DMS153 treated with DMSO at 0.1 percent for 48 hours (cell line): Measurements from ENCODE around the gene EFCAB11.
A peak's percentile ranks its signal among the peaks of the same experiment; 100 is the strongest.

Experiments used
- DNase-seq: peaks from one replicate; lab custom pipeline; 2025; ENCODE audit not compliant: unreplicated experiment; lab: John Stamatoyannopoulos, UW

EFCAB11 gene

DNA sequence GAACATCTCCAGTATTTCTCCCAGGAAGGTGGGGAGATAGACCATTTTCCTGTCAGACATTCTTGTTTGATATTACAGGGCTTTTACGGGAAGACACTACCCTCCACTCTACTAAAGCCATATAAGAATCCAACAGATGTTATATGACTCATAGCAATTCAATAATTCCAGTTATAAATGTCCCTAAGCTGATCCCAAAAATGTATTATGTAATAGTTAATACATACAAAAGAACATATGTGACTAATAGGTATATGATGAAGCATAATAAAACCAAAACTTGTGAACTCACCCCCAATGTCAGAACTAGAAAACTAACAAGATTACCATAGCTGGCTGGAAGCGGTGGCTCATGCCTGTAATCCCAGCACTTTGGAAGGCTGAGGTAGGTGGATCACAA lies 84.2 kb downstream of the EFCAB11 start:
- no peak for DNase-seq

DNA sequence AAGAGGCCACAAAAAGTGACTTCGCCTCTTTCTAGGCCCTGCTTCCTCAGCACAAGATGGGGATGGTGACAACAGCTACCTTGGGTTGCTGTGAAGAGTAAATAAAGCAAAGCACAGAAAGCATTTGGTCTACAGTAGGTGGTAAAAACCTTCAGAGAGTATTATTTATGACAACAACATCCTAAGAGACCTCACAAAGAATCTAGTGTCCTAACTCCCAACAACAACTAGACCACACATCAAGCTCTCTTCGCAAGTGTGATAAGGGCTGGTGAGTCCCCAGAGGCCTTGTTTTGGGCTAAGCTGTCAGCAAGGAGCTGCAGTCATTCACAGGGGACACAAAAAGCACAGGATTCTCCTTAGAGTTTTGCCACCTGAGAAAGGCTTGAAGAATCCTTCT lies 84.9 kb downstream of the EFCAB11 start:
- no peak for DNase-seq

- no peak for DNase-seq
These were observed 88.1 kb downstream of the EFCAB11 start for GRCh38 chr14:89866458-89866857.

GRCh38 chr14:89865153-89865552 lies 89.4 kb downstream of the EFCAB11 start:
- no peak for DNase-seq

- DNase-seq, result no peak
These were observed 91.7 kb downstream of the EFCAB11 start for GRCh38 chr14:89862856-89863255.

DNA sequence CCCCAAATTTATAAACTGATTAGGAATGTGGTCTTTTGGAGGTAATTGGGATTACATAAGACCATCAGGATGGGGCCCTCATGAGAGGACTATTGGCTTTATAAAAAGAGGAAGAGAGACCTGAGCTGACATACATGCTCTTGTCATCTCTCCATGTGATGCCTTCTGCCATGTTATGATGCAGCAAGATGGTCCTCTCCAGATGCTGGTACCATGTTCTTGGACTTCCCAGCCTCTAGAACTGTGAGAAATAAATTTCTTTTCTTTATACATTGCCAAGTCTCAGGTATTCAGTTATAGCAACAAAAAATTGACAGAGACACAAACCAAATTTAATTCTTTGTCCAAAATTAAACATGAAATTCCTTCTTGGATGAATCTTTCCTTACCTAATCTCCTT lies 92.9 kb downstream of the EFCAB11 start:
- DNase-seq, result no peak

GRCh38 chr14:89858089-89858488 lies 96.4 kb downstream of the EFCAB11 start:
- no peak for DNase-seq

DNA sequence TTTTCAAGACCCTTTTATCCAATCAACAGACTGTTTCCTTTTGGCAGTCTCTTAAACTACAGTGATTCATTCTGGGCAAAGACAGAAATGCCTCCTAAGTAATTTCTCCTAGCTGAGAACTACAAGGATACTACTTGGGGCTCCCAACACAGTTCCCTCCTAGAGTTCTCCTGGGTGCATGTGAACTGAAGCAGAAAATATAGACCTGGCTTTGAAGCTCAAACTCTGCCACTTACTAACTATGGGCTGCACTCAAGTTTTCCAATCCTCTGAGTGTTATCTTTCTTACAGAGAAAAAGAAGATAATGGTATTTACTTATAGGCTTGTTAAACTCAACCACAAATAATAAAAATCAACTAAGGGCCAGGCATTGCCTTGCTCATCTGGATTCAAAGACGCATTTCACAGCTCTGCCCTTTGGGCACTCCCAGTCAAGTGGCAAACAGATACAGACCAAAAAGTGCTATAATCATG lies 97.6 kb downstream of the EFCAB11 start:
- DNase-seq, result no peak

GRCh38 chr14:89855961-89856656 lies 98.4 kb downstream of the EFCAB11 start:
- DNase-seq, result no peak

DNA sequence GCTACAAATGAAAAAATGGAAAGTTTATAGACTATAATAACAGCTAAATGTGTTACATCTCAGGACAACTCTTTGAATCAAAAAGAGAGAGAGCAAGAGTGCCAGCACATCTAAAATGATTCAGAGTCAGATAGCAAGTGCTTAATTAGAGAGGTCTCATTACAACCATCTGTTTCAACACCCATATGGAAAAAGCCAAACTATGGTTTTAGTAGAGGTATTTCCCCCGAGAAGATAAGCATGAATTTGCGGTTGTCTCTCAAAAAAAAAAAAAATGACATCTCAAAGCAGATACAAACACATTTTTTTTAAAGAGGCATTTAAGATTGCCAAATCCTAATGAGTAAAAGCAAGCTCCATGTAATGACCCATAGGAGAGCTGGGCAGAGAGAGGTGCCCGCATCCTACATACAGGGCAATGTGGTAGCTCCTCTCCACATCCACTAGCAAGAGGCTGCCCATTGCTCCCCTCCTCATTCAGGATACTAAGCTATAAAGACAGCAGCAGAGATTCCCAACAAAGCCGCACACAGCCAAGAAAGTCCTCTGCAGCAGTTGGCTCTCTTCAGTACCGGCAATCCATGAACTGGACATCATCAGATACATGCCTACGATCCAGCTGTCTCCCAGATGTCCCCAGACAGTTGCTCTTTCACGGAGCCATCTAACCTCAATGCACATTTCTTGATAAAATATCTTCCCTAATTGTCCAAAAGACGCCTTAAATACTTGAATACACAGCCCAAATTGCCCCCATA lies 100.4 kb downstream of the EFCAB11 start:
- DNase-seq, result no peak

- DNase-seq, result peak; percentile 90
These were observed 103.4 kb downstream of the EFCAB11 start for GRCh38 chr14:89851106-89851505.

GRCh38 chr14:89849931-89850330 lies 104.6 kb downstream of the EFCAB11 start:
- DNase-seq, result no peak

GRCh38 chr14:89848165-89848564 lies 106.4 kb downstream of the EFCAB11 start:
- DNase-seq, result no peak

- no peak for DNase-seq
These were observed 109.2 kb downstream of the EFCAB11 start for GRCh38 chr14:89845346-89845745.

- no peak for DNase-seq
These were observed 110.0 kb downstream of the EFCAB11 start for GRCh38 chr14:89844508-89844907.

DNA sequence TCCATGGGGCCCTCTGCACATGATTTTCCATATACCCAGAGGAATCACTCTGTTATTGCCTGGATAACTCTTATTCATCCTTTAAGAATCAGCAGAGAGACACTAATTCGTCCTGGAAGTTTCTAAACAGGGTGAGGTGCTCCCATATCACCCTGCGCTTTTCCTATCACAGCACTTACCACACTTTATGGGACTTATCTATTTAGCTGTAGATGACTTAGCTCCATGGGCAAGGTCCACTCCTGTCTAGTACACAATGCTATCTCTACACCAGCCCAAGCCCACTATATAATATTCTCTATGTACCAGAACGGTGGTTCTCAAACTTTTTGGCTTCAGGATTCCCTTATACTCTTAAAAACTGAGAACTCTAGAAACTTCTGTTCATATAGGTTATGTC lies 111.7 kb downstream of the EFCAB11 start:
- DNase-seq, result no peak

GRCh38 chr14:89841851-89842250 lies 112.7 kb downstream of the EFCAB11 start:
- no peak for DNase-seq

GRCh38 chr14:89836830-89837469 lies 117.6 kb downstream of the EFCAB11 start:
- DNase-seq, result no peak

GRCh38 chr14:89833661-89834060 lies 120.9 kb downstream of the EFCAB11 start:
- DNase-seq, result no peak

DNA sequence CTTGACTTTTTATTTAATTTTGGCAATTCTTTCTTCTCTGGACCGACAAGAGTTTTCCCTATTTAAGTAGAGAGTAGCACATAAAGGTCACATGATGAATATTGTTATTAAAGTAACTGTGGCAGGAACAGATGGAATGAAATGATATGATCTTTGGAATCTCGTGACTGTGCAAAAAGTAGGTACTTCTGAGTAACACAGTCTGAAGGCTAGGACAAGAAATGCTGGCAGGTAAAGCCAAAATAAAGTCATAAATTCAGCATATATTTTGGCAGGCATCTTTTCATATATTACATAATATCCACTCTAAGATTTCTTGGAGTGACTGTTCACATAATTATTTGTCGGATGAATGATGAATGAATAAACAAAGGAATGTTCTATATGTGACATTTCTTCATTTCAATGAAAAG lies 121.4 kb downstream of the EFCAB11 start:
- DNase-seq, result no peak

GRCh38 chr14:89828471-89829165 lies 125.9 kb downstream of the EFCAB11 start:
- DNase-seq, result no peak
